K562 treated with DMSO at 1 percent for 12 hours (cell line): Measurements from ENCODE around the gene RPL38. TPM values are rescaled to one million over a fixed set of nuclear protein-coding genes. Genes with fewer than 3 reads are reported as not detected.

Experiments used
- total RNA-seq: library from RNA; unstranded; fragments of 300-600 nt; gene quantifications from 2 replicates; pipeline ENCODE4 v1.2.3, GENCODE V29; 2022; ENCODE audit not compliant: insufficient read depth

Gene RPL38
- 2,318 and 2,797 TPM in 2 replicates for total RNA-seq

DNA sequence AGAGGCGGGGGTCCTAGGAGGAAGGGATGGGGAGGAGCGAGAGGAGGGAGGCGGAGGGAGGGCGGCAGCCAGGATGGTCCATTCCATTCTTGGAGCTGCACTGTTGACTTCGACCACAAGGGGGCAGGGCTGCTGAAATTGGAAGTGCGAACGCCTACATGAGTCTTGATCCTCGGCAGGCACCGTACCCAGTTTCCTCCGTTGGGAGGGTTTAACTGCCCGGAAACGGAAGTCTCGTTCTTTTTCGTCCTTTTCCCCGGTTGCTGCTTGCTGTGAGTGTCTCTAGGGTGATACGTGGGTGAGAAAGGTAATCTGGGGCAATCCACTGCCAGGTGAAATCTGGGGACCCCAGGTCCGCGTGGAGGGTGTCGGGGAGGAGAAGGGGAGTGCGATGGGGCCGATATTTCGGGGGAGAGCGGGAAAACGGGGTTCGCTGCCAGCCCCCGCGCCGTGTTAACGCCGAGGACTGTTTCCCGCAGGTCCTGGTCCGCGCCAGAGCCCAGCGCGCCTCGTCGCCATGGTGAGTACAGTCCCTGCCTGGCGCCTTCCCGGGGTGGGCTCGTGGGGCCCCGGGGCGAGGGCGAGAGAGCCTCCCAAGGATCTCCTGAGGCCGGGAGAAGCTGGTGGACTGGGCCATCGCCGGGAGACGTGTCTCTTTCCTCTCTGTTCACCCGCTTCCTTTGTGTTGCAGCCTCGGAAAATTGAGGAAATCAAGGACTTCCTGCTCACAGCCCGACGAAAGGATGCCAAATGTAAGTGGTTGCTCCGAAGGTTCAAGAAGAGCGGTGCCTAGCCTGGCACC, at the start of gene RPL38:
RPL38 (plus strand) TSS at position 240 of the 802 bp plus-strand sequence; CDS start at position 518, 278 bp downstream.

DNA sequence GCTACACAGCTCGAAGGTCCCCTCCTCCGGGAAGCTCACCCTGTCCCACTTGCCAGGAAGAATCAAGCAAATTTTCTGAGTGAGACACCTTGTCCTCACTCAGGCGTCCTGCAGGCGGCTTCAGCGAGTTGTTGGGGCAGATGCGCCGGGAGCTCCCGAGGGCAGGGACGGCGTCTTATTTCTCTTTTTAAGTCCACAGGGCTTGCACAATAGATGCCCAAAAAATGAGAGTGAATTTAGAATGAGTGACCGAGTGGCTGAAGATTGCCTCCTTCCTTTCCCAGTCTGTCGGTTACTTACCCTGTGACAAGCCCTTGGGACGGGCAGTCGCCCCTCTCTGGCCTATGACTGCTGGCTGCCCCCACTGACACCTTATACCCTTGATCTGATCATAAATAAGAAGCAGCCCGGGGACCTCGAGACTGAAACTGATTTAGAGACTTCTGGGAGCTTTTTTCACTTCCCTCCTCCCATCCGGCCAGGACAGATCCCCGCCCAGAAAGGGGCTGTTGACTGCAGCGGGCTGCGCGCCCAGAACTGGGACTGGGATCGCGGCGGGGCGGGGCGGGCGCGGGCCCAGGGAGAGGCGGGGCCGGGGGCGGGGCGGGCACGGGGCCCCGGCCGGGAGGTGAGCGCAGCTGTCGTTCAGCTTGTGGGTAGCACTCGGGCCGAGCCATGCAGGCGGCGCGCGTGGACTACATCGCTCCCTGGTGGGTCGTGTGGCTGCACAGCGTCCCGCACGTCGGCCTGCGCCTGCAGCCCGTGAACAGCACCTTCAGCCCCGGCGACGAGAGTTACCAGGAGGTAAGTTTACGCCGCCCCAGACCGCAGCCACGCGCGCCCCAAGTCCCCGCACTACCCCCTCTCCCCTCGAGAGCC, 9.7 kb downstream of the RPL38 start, which contains the start of gene TTYH2:
TTYH2 (plus strand) TSS at position 659 of the 879 bp plus-strand sequence; CDS start at position 676, 17 bp downstream.

Other genes starting within 250 kb of the RPL38 start
- gene TTYH2, start 9.9 kb downstream of the RPL38 start, total RNA-seq: 1.3 and 2.0 TPM in 2 replicates
- not detected in 2 replicates for gene DNAI2, start 70.6 kb downstream of the RPL38 start, total RNA-seq
- 0.83 TPM in 1 of 2 replicates, not detected in the other for gene KIF19, start 122.5 kb downstream of the RPL38 start, total RNA-seq
- gene BTBD17, start 158.2 kb downstream of the RPL38 start, total RNA-seq: not detected in 2 replicates
- not detected in 2 replicates for gene GPR142, start 163.8 kb downstream of the RPL38 start, total RNA-seq
- gene GPRC5C, start 228.4 kb downstream of the RPL38 start, total RNA-seq: 10.6 and 16.3 TPM in 2 replicates